EL (cell line): Measurements from ENCODE around the gene LSM14B.
"Not testable (repeated sequence)": the region's sequence is repeated elsewhere in the genome, so short reads cannot be mapped to it uniquely, and the experiment has no call there.

ENCODE experiments used
- DNase-seq: peaks from one replicate; pipeline ENCODE4 v3.0.0-alpha.2; 2016

LSM14B gene

GRCh38 chr20:62121776-62122653, at the start of gene LSM14B:
TSS of gene LSM14B (plus strand) at chr20:62122475. CDS start at chr20:62122667, 192 bp downstream.
- peak; percentile 98 for DNase-seq

GRCh38 chr20:62073323-62073722, 49.0 kb upstream of the LSM14B start:
- DNase-seq, result no peak

- DNase-seq, result no peak
Measured at GRCh38 chr20:62079166-62079565, 43.1 kb upstream of the LSM14B start.

GRCh38 chr20:62080249-62080990, 41.9 kb upstream of the LSM14B start:
- DNase-seq, result no peak

- DNase-seq, result no peak
Measured at GRCh38 chr20:62083312-62083711, 39.0 kb upstream of the LSM14B start.

- not testable (repeated sequence) for DNase-seq
Measured at GRCh38 chr20:62084224-62084623, 38.1 kb upstream of the LSM14B start.

GRCh38 chr20:62085206-62085605, 37.1 kb upstream of the LSM14B start:
- no peak for DNase-seq

- DNase-seq, result no peak
Measured at GRCh38 chr20:62087227-62087626, 35.0 kb upstream of the LSM14B start.

GRCh38 chr20:62087632-62088031, 34.6 kb upstream of the LSM14B start:
- no peak for DNase-seq

- peak; percentile 82 for DNase-seq
Measured at GRCh38 chr20:62088258-62089127, 33.8 kb upstream of the LSM14B start.

GRCh38 chr20:62089393-62089792, 32.9 kb upstream of the LSM14B start:
- no peak for DNase-seq

- no peak for DNase-seq
Measured at GRCh38 chr20:62096421-62097380, 25.6 kb upstream of the LSM14B start.

- DNase-seq, result no peak
Measured at GRCh38 chr20:62097881-62098407, 24.3 kb upstream of the LSM14B start.

- DNase-seq, result no peak
Measured at GRCh38 chr20:62101078-62101477, 21.2 kb upstream of the LSM14B start.

GRCh38 chr20:62103508-62104233, 18.6 kb upstream of the LSM14B start:
- no peak for DNase-seq

GRCh38 chr20:62104234-62104789, 18.0 kb upstream of the LSM14B start:
- DNase-seq, result no peak

- no peak for DNase-seq
Measured at GRCh38 chr20:62104791-62105345, 17.4 kb upstream of the LSM14B start.

GRCh38 chr20:62105592-62105991, 16.7 kb upstream of the LSM14B start:
- no peak for DNase-seq

GRCh38 chr20:62111148-62111547, 11.1 kb upstream of the LSM14B start:
- DNase-seq, result no peak

GRCh38 chr20:62112368-62112767, 9.9 kb upstream of the LSM14B start:
- no peak for DNase-seq
